ENCODE results near the gene MUC4.
"Not testable (repeated sequence)": the region's sequence is repeated elsewhere in the genome, so short reads cannot be mapped to it uniquely, and the experiment has no call there.

The MUC4 gene

GRCh38 chr3:195836476-195837135 is 24.9 kb upstream of the MUC4 start:
- in situ Hi-C loops (cut with MboI; ENCODE audit: low pct_unique_long_range_greater_than_20kb, low sequenced_read_pairs): no loop called here
- no peak for DNase-seq

- in situ Hi-C loops (cut with MboI; ENCODE audit: low pct_unique_long_range_greater_than_20kb, low sequenced_read_pairs): no loop called here
- no peak for DNase-seq
Measured at GRCh38 chr3:195835791-195836190, 24.1 kb upstream of the MUC4 start.

GRCh38 chr3:195834675-195835583 is 23.2 kb upstream of the MUC4 start:
- in situ Hi-C loops (cut with MboI; ENCODE audit: low pct_unique_long_range_greater_than_20kb, low sequenced_read_pairs): no loop called here
- DNase-seq: no peak

GRCh38 chr3:195829897-195830254 is 18.1 kb upstream of the MUC4 start:
- in situ Hi-C loops (cut with MboI; ENCODE audit: low pct_unique_long_range_greater_than_20kb, low sequenced_read_pairs): no loop called here
- DNase-seq: no peak

- DNase-seq: no peak
- in situ Hi-C loops (cut with MboI; ENCODE audit: low pct_unique_long_range_greater_than_20kb, low sequenced_read_pairs): no loop called here
Measured at GRCh38 chr3:195828762-195829161, 17.0 kb upstream of the MUC4 start.

- no peak for DNase-seq
- in situ Hi-C loops (cut with MboI; ENCODE audit: low pct_unique_long_range_greater_than_20kb, low sequenced_read_pairs): no loop called here
Measured at GRCh38 chr3:195825857-195826804, 14.4 kb upstream of the MUC4 start.

- in situ Hi-C loops (cut with MboI; ENCODE audit: low pct_unique_long_range_greater_than_20kb, low sequenced_read_pairs): no loop called here
- no peak for DNase-seq
Measured at GRCh38 chr3:195825191-195825588, 13.5 kb upstream of the MUC4 start.

GRCh38 chr3:195824425-195825190 is 12.9 kb upstream of the MUC4 start:
- in situ Hi-C loops (cut with MboI; ENCODE audit: low pct_unique_long_range_greater_than_20kb, low sequenced_read_pairs); DNase-seq: not testable (repeated sequence)

GRCh38 chr3:195823999-195824398 is 12.3 kb upstream of the MUC4 start:
- no peak for DNase-seq
- in situ Hi-C loops (cut with MboI; ENCODE audit: low pct_unique_long_range_greater_than_20kb, low sequenced_read_pairs): no loop called here

GRCh38 chr3:195823280-195823679 is 11.6 kb upstream of the MUC4 start:
- in situ Hi-C loops (cut with MboI; ENCODE audit: low pct_unique_long_range_greater_than_20kb, low sequenced_read_pairs): no loop called here
- DNase-seq: no peak

GRCh38 chr3:195822131-195822696 is 10.5 kb upstream of the MUC4 start:
- in situ Hi-C loops (cut with MboI; ENCODE audit: low pct_unique_long_range_greater_than_20kb, low sequenced_read_pairs): no loop called here
- DNase-seq: no peak

- DNase-seq: no peak
- in situ Hi-C loops (cut with MboI; ENCODE audit: low pct_unique_long_range_greater_than_20kb, low sequenced_read_pairs): no loop called here
Measured at GRCh38 chr3:195821403-195822130, 9.8 kb upstream of the MUC4 start.

GRCh38 chr3:195820901-195821300 is 9.2 kb upstream of the MUC4 start:
- in situ Hi-C loops (cut with MboI; ENCODE audit: low pct_unique_long_range_greater_than_20kb, low sequenced_read_pairs): no loop called here
- DNase-seq: no peak

GRCh38 chr3:195820186-195820585 is 8.5 kb upstream of the MUC4 start:
- in situ Hi-C loops (cut with MboI; ENCODE audit: low pct_unique_long_range_greater_than_20kb, low sequenced_read_pairs): no loop called here
- no peak for DNase-seq

- in situ Hi-C loops (cut with MboI; ENCODE audit: low pct_unique_long_range_greater_than_20kb, low sequenced_read_pairs): loop anchor here (10.0 kb wide), 1 partner anchor 64 kb away; no protein-coding TSS in a partner anchor
- DNase-seq: no peak
Measured at GRCh38 chr3:195818301-195818700, 6.6 kb upstream of the MUC4 start.

- no peak for DNase-seq
- in situ Hi-C loops (cut with MboI; ENCODE audit: low pct_unique_long_range_greater_than_20kb, low sequenced_read_pairs): loop anchor here (10.0 kb wide), 1 partner anchor 63 kb away; no protein-coding TSS in a partner anchor
Measured at GRCh38 chr3:195817578-195818135, 5.9 kb upstream of the MUC4 start.

- not testable (repeated sequence) for DNase-seq
- in situ Hi-C loops (cut with MboI; ENCODE audit: low pct_unique_long_range_greater_than_20kb, low sequenced_read_pairs): loop anchor here (10.0 kb wide), 1 partner anchor 62 kb away; no protein-coding TSS in a partner anchor
Measured at GRCh38 chr3:195816276-195816913, 4.7 kb upstream of the MUC4 start.

All from KBM-7 (cell line).